GM12878 (cell line): ENCODE data around the gene RAET1G. TPM values are rescaled to one million over a fixed set of nuclear protein-coding genes. Genes with fewer than 3 reads are reported as not detected.

Experiments used
- ATAC-seq: fragments of 200-7000 bp; cut with Tn5 transposase; 3 replicates; pipeline ENCODE4 v1.9.1; 2020; ENCODE audit warnings: mild to moderate bottlenecking, moderate library complexity
- BruUV-seq: library from RNA; stranded (reverse); fragments of 400-500 nt; replicated peaks from 2 replicates; lab custom pipeline; 2021; lab: Mats Ljungman, UMichigan
- CTCF ChIA-PET: fragments of 300-600 bp; sonication (Branson Sonifier 250); formaldehyde crosslinking; extraction: SDS; loops from one replicate; lab custom pipeline; 2021; ENCODE audit warnings: inconsistent platforms; lab: Yijun Ruan, JAX
- POLR2A ChIA-PET: fragments of 350-600 bp; formaldehyde crosslinking; extraction: SDS; loops from one replicate; lab custom pipeline; 2021; ENCODE audit warnings: inconsistent platforms; lab: Charles Lee
- RAD21 ChIA-PET: fragments of 300-600 bp; sonication (Branson Sonifier 250); formaldehyde crosslinking; loops from one replicate; lab custom pipeline; 2023; ENCODE audit warnings: antibody characterized with exemption; ENCODE audit not compliant: unreplicated experiment; lab: Charles Lee
- SMC1A ChIA-PET: fragments of 300-600 bp; sonication (Branson Sonifier 250); formaldehyde crosslinking; loops from one replicate; lab custom pipeline; 2023; ENCODE audit not compliant: unreplicated experiment, uncharacterized antibody; lab: Charles Lee
- DNase-seq: peaks from one replicate; pipeline ENCODE4 v3.0.0-alpha.2; 2011; ENCODE audit warnings: low read depth, low spot score
- FAIRE-seq: peaks from 3 replicates; lab custom pipeline; 2011; peaks lifted over from hg19 to GRCh38; lab: Jason Lieb, UNC
- H2AFZ ChIP-seq: 2 replicates; pipeline ENCODE4 v1.6.0; 2011; ENCODE audit warnings: low read depth, low read length, control low read depth; ENCODE audit not compliant: control insufficient read depth
- H3K27ac ChIP-seq: 2 replicates; pipeline ENCODE4 v1.5.1; 2011; ENCODE audit warnings: control low read depth; ENCODE audit not compliant: control insufficient read depth, insufficient read depth
- H3K27me3 ChIP-seq, 2 experiments: replicated peaks in 1 of 2; 2 replicates each; pipeline versions ENCODE4 v1.6.0 to v1.6.1; 2011; ENCODE audit warnings: low read length in 1 of 2; ENCODE audit not compliant: control insufficient read depth in 2 of 2, insufficient read depth in 2 of 2
- H3K36me3 ChIP-seq, 2 experiments: 2 replicates each; pipeline ENCODE4 v1.5.1; 2011; ENCODE audit warnings: low read length in 1 of 2; ENCODE audit not compliant: control insufficient read depth in 2 of 2, insufficient read depth in 2 of 2
- H3K4me1 ChIP-seq: 2 replicates; pipeline ENCODE4 v1.6.1; 2011; ENCODE audit warnings: mild to moderate bottlenecking, low read length, moderate library complexity, mixed read lengths; ENCODE audit not compliant: control insufficient read depth, insufficient read depth
- H3K4me2 ChIP-seq: 2 replicates; pipeline ENCODE4 v1.6.0; 2011; ENCODE audit warnings: control low read depth; ENCODE audit not compliant: control insufficient read depth, insufficient read depth
- H3K4me3 ChIP-seq: fragments of 200-600 bp; sonication (generic); 2 replicates; pipeline ENCODE4 v1.5.1; 2016
- H3K79me2 ChIP-seq: 2 replicates; pipeline ENCODE4 v1.6.0; 2011; ENCODE audit warnings: low read length; ENCODE audit not compliant: control insufficient read depth, insufficient read depth
- H3K9ac ChIP-seq: 2 replicates; pipeline ENCODE4 v1.8.0; 2011; ENCODE audit warnings: low read length, control low read depth, mixed read lengths; ENCODE audit not compliant: control insufficient read depth, insufficient read depth
- H3K9me3 ChIP-seq: replicated peaks from 3 replicates; pipeline ENCODE4 v1.5.1; 2011; ENCODE audit warnings: mild to moderate bottlenecking, low read length; ENCODE audit not compliant: control insufficient read depth, insufficient read depth
- H4K20me1 ChIP-seq: 2 replicates; pipeline ENCODE4 v1.6.0; 2011; ENCODE audit not compliant: control insufficient read depth, insufficient read depth
- BCL3 ChIP-seq: IDR thresholded peaks from 2 replicates; pipeline ENCODE4 v1.6.1; 2011; ENCODE audit warnings: borderline replicate concordance, low read depth, mild to moderate bottlenecking, moderate library complexity, low read length; ENCODE audit not compliant: insufficient read depth, poor library complexity, severe bottlenecking
- CHD2 ChIP-seq: IDR thresholded peaks from 2 replicates; pipeline ENCODE4 v1.6.1; 2011; ENCODE audit warnings: low read depth, low read length, improper control_type of control experiment, borderline replicate concordance
- GABPA ChIP-seq: IDR thresholded peaks from 2 replicates; pipeline ENCODE4 v1.6.1; 2014; ENCODE audit warnings: antibody characterized with exemption, low read depth, mild to moderate bottlenecking, inconsistent platforms
- NR2C2 ChIP-seq: IDR thresholded peaks from 2 replicates; pipeline ENCODE4 v1.6.1; 2011; ENCODE audit warnings: borderline replicate concordance, low read depth; ENCODE audit not compliant: control insufficient read depth, insufficient read length
- RUNX3 ChIP-seq: IDR thresholded peaks from 2 replicates; pipeline ENCODE4 v1.6.1; 2012; ENCODE audit warnings: low read length, inconsistent platforms
- ZNF622 ChIP-seq: fragments of 450-650 bp; IDR thresholded peaks from 2 replicates; pipeline ENCODE4 v1.6.1; 2017; ENCODE audit warnings: mild to moderate bottlenecking, inconsistent platforms
- WGBS: methylation state at CpG from one replicate; pipeline ENCODE4 v1.1.6; 2016; ENCODE audit warnings: low lambda C conversion rate; ENCODE audit not compliant: insufficient replicate concordance, insufficient coverage; ENCODE audit errors: missing lambda C conversion rate; 5-methylcytosine and 5-hydroxymethylcytosine counted together
- in situ Hi-C: fragments of 300-500 bp; cut with MboI; formaldehyde crosslinking; loops from 9 replicates; pipeline ENCODE4 v1.14.3; 2018; ENCODE audit warnings: mixed read lengths
- intact Hi-C: fragments of 100-400 bp; cut with micrococcal nuclease; formaldehyde crosslinking; loops from one replicate; pipeline ENCODE4 v1.14.2; 2022; ENCODE audit not compliant: unreplicated experiment
- polyA plus RNA-seq, 11 experiments: library from polyadenylated mRNA; depleted of rRNA in 4 of 11; unstranded in 6 of 11; stranded (reverse) in 5 of 11; fragments of >200 nt; fragmentation: Nextera tagmentation in 4 of 11; fragmentation: Illumina TruSeq in 1 of 11; extraction: Ambion mirVana in 4 of 11; extraction: Trizol in 1 of 11; gene quantifications; 1 replicate in 1 of 11; 2 replicates in 10 of 11; pipeline versions ENCODE4 v1.2.1 to v1.2.3, GENCODE V29; 2011 to 2016; ENCODE audit warnings: inconsistent platforms in 2 of 11, missing spikeins in 2 of 11, low read depth in 1 of 11
- total RNA-seq, 4 experiments: library from RNA; depleted of rRNA in 3 of 4; stranded (reverse); fragments of >200 nt in 3 of 4; fragmentation: Illumina TruSeq in 1 of 4; extraction: Trizol in 1 of 4; gene quantifications; 2 replicates each; pipeline versions ENCODE4 v1.2.1 to v1.2.3, GENCODE V29; 2013 to 2021
- TF ChIP-seq, protein P1 (sequence below): IDR thresholded peaks from 2 replicates; pipeline ENCODE4 v1.6.1; 2011; ENCODE audit warnings: low read depth, mild to moderate bottlenecking, low read length, moderate library complexity, borderline replicate concordance; ENCODE audit errors: extremely low read depth

Gene RAET1G
- total and polyA plus RNA-seq, 10 of the 15 experiments (the other 5 are each of a cell fraction or from before 2014, with no cell fraction given), result not detected

- H3K27me3 ChIP-seq, result peaks cover 7 to 11% of the 10 kb centered on the region in 2 experiments
- ATAC-seq (no peak), DNase-seq (no peak), FAIRE-seq (no peak)
- in situ Hi-C loops (loop anchor here (5.0 to 10.0 kb wide), 2 partner anchors 72 to 879 kb away; no protein-coding TSS in a partner anchor), intact Hi-C loops (loop anchor here (5.0 to 10.0 kb wide), 4 partner anchors 132 to 879 kb away; partner anchors contain the start of gene ULBP3)
- no peaks in the 10 kb centered on the region for H3K79me2 ChIP-seq
- H3K27ac ChIP-seq, result no peak overlapping the region
- H3K4me2 ChIP-seq, result no peak overlapping the region
- H3K36me3 ChIP-seq, result no peaks in the 10 kb centered on the region
- H2AFZ ChIP-seq, result no peak overlapping the region
- peaks cover 16% of the 10 kb centered on the region for H3K4me1 ChIP-seq
- no peak overlapping the region for H3K9ac ChIP-seq
- ChIA-PET CTCF (interaction anchor here (0.9 to 1.6 kb wide), 4 partner anchors 16 to 82 kb away, joined by 3 to 18 read pairs (median 4); no protein-coding TSS in a partner anchor), SMC1A (interaction anchor here (1.3 kb wide), 1 partner anchor 81 kb away, joined by 9 read pairs; no protein-coding TSS in a partner anchor), POLR2A (interaction anchor here (0.6 kb wide), 1 partner anchor 205 kb away, joined by 3 read pairs; no protein-coding TSS in a partner anchor), RAD21 (interaction anchor here (2.6 kb wide), 1 partner anchor 81 kb away, joined by 15 read pairs; no protein-coding TSS in a partner anchor)
- H3K4me3 ChIP-seq, result no peak overlapping the region
- no peaks in the 10 kb centered on the region; the same call in none of the 2 replicates for H4K20me1 ChIP-seq
- TF ChIP-seq GABPA (no peak), ZNF622 (no peak), CHD2 (no peak), NR2C2 (no peak), RUNX3 (no peak), BCL3 (no peak)
- TF ChIP-seq, protein P1, sequence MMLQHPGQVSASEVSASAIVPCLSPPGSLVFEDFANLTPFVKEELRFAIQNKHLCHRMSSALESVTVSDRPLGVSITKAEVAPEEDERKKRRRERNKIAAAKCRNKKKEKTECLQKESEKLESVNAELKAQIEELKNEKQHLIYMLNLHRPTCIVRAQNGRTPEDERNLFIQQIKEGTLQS, result no peak
- H3K9me3 ChIP-seq, result no peaks in the 10 kb centered on the region
- WGBS, result 41% methylated on average over 2 of the region's 2 CpGs
- no TSS peak for BruUV-seq
Observed at GRCh38 chr6:149935668-149936067, 12.7 kb upstream of the RAET1G start.
